NCI-H2107 treated with DMSO at 0.1 percent for 48 hours (cell line): Measurements from ENCODE around the gene TMEM266.

Experiments
- DNase-seq: peaks from one replicate; lab custom pipeline; 2025; ENCODE audit not compliant: unreplicated experiment; lab: John Stamatoyannopoulos, UW

The TMEM266 gene

GRCh38 chr15:76127169-76127568, 67.4 kb downstream of the TMEM266 start:
- no peak for DNase-seq

- no peak for DNase-seq
These were observed 68.1 kb downstream of the TMEM266 start for GRCh38 chr15:76127880-76128279.

DNA sequence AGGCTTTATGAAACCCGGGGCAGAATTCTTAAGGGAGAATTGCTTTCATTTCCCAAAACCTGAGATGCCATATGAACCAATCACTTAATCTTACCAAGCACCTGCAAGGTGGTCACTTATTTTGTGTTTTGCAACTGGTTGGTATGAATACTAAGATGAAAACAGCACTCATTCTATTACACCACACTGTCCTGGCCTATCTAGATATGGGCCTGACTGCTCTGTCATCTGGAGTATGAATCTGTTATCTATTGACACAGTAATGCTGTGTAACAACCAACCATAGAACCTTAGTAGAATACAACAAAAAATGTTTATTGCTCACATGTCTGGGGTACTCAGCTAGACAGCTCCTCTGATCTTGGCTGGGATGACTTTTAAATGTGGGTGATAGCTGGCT, 74.8 kb downstream of the TMEM266 start:
- DNase-seq: no peak

DNA sequence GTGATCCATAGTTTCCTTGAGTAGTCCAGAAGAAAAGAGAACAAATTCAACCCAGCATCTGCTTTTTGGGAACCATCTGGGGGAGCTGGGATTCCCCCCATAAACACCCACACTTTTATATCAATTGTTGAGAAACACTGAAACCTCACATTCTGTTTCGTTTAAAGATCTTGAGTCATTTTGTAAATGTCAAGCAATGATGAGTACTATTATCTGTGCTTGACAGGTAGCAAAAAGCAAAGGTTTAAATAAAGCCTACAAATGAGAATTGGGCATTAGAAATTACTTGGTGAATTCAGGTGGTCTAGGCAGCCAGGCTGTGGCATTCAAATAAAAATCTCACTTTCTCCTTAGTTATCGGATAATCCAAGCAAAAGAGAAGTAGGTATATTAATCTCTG, 75.7 kb downstream of the TMEM266 start:
- DNase-seq: no peak

DNA sequence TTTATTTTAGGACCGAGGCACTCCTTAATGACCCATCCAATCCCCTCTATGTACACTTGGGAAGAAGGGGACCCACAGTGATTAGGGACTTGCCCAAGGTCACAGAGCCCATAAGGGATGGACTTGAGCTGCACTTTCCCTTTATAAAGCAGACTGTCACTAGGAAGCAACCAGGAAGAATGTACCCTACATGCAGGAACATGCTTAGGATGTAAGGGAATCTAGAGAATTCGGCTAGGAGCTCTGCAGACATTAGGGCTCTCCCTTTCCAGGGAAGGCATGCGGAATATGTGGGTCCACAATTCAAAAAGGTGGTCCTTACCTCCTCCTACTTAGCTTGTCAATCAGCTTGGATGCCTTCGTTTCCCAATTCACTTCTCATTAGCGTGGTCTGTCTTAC, 78.7 kb downstream of the TMEM266 start:
- DNase-seq: no peak

DNA sequence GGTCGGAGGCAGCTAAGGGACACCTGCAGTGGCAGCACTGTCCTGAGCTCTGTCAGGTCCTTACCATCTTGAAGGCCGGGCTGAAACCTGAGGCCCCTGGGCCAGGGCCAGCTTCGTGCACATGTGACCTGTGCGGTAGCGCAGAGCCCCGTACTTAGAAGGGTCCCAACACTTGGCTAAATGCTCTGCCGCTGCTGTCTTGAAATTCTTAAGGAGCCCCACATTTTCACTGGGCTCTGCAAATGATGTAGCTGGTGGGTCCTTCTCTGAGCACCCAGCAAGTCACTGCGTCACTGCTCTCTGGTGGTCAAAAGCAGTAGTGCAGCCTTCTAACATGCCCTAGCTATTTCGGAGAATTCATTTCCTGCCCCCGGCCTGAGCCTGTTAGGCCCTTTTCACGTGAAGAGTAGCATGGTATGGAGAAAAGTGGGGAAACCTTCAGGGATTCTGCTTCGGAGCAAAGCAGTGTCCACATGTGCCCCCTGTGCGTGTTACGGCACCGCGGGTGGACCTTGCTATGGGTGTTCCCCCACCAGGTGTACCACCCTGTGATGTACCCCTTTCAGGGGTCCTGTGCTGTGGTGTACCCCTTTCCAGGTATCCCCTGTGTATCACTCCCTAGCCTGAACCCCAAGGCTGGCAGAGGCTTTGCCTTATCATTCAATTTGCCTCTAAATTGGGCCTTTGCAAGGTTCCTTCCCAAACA, 79.7 kb downstream of the TMEM266 start:
- DNase-seq: peak; percentile 6

- DNase-seq: no peak
These were observed 80.3 kb downstream of the TMEM266 start for GRCh38 chr15:76140074-76140464.

DNA sequence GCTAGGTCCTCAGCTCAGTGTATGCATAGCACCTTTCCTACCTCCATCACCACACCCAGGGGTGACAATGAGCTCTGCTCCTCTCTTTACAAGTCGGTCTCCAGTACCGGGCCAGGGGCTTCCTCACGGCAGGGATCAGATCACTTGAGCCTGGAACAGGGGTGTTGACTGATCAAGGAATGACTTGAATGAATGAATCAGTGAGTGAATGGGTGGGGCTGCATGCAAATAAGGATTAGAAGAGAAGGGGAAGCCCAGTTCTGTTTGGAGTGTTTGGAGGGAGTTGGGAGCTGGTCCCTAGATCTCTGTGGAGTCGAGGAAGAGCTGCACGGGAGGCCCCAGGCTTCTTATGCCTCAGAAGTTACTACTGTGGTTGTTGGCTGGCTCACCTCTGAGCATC, 87.0 kb downstream of the TMEM266 start:
- no peak for DNase-seq

- no peak for DNase-seq
These were observed 88.3 kb downstream of the TMEM266 start for GRCh38 chr15:76147906-76148570.

- no peak for DNase-seq
These were observed 89.6 kb downstream of the TMEM266 start for GRCh38 chr15:76149291-76149915.

- no peak for DNase-seq
These were observed 90.7 kb downstream of the TMEM266 start for GRCh38 chr15:76150513-76150912.

DNA sequence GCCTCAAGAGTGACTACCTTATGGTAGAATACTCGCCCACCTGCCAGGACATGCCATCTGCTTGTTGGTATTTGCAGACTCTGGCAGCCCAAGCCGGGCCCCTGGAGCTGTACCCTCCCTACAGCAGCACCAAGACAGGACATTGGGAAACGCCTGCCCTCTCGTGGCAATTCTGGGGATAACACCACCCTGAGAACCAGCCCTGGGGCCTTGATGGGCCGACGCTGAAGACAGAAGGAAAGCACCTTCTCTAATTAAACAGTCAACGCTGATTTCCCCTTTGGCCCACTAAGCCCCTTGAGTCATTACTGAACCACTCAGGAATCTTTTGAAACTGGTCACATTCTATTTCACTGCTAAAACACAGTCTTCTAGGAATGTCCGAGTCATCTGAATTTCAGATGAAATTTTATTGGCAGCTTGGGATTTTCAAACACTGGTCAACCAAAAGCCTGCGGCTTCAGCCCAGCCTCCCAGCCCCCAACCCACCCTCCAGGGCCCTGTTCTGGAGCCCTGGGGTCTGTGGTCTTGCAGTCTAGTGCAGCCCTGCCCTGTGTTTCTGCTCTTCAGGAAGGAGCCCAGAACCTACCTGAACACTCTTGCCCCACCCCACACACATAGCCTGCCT, 91.3 kb downstream of the TMEM266 start:
- no peak for DNase-seq

DNA sequence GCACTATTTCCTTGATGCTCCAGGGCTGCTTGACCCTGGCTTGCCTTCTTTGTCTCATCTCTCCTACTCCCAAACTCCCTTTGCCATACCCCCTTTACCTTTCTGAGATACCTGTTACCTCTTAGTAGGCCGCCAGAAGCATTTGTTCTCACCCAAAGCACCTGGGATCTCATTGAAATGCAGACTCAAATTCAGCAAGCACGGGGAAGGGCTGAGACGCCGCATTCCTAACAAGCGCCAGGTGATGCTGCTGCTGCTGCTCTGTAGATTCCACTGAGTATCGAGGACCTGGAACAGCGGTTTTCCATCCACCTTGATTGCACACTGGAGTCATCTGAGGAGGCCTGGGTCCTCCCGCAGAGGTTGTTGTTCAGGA, 91.8 kb downstream of the TMEM266 start:
- no peak for DNase-seq

DNA sequence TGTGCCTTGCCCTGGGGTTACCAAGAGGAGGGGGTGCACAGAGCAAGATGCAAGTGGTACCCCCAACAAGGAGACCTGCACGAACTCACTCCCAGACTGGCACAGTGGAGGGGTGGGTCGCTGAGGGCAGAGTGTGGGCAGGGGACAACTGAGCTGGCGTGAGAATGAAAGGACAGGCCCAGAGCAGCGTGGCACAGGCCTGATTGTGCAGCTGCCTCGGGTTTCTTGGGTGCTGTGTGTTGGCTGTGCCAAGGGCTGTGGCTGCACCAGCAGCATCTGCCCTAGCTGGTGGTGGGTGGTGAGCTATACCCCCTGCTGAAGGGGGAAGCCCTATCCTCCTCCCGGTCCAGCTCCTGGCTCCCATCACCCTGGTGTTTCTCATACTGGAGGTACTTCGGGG, 92.4 kb downstream of the TMEM266 start:
- DNase-seq: no peak

DNA sequence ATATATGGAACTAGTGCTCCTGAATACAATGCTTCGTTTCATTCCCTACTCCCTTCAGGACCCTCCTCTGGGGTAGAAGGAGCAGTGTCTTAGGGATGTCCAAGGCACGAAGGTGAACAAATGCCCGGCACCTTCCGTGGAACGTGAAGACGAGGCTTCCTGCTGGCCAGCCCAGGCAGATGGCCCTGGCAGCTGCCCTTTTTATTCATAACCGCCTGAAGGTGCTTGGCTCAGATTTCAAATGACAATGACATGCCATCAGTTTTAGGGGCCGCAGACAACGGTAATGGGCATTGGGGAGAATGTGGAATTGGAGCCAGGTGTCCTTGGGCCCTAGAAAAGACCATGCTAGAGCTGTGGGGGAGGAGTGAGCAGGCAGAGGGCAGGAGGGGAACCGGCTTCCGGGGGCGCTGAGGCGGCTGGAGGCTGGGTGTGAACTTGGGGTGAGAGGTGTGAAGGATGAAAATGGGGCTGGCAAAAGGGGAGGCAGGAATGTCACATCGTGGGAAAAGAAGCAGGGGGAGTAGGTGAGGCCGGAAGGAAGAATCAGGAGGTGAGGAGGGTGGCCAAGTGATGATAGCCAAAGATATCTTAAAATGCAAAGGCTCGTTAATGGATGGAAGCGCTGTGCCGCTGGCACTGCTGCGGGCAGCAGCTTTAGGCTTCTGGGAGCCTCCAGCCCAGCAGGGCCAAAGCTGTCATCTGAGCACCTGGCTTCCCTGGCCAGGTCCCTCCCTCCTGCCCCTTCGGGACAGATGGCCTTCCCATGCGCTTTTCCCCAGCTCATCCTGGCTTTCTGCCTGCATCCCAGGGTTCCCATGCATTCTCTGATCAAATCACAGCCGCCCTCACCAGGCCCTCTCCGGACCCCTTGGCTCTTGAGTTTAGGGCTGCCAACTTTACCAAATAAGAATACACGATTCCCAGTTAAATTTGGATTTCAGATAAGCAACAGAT, 93.7 kb downstream of the TMEM266 start:
- no peak for DNase-seq

DNA sequence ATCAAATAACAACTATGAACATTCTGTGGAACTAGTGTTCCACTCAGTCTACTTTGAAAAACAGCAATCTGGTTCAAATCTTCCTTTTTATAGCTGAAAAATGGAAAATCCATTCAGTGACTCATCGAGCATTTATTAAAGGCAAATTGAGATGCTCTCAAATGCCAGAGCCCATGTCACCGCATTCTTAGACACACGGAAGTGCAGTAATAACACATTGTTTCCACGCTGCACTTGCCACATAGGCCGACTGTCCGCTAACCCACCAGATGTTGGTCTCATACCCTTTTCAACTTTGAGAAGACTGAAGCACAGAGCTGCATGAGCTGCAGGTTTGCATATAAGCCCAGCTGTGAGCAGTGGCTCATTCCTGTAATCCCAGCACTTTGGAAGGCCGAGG, 95.9 kb downstream of the TMEM266 start:
- DNase-seq: no peak

DNA sequence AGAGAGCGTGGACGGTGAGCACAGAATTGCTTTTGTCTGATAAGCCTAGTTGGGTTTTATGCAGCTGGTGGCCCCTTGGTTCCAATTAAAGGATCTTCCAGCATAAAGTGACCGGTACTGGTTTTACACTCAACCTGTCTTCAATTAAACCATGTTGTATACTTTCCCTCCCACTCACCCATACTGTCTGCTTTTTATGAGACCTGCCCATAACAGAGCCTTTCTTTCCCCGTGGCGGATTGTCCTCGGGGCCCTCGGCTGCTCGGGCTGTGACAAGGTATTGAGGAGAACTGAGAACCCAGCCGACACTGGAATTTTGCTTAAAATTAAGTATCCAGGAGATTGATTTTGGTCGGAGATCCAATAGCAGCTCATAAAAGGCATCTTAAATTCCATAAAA, 98.4 kb downstream of the TMEM266 start:
- no peak for DNase-seq

DNA sequence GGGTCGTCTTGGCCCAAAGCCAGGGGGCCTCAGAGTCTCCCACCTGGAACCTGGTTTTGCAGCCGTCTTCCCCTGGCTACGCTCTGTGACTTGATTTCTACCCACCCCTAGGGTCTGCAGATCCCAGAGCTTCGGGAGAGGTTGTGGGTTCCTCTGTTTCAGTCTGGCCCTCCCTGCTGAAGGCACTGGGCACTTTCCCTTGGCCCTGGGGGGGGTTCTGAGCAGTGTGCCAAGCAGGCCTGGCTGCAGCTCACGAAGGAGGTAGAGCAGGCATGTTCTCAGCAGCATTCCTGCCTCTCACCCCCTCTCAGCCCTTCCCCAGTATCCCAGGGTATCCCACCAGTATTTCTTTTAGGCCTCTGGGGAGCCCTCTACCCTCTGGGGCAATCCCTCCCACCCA, 99.0 kb downstream of the TMEM266 start:
- DNase-seq: no peak

DNA sequence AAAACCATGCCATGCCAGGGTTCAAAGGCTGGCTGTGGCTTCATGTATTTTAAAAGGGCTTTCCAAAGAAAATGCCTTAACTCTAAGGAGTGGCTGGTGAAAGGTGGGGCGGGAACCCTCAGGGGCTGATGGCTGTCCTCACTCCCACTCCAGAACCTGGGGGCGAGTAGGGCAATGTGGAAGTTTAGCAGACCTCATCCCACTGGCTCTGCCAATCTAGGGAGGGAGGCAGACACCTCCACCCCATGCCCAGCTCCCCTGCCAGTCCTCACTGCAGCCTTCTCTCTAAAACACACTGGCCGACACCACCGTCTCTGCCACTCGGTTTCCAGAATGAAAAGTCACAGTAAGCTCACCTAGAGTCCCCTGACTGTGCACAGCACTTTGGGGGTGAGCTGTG, 99.5 kb downstream of the TMEM266 start:
- no peak for DNase-seq

GRCh38 chr15:76160426-76161152, 100.8 kb downstream of the TMEM266 start:
- no peak for DNase-seq
